IMR-90 (cell line): ENCODE data around the gene MUTYH. TPM values are rescaled to one million over a fixed set of nuclear protein-coding genes. Genes with fewer than 3 reads are reported as not detected.

ENCODE experiments used
- ATAC-seq: fragments of 200-7000 bp; cut with Tn5 transposase; 2 replicates; pipeline ENCODE4 v1.9.1; 2020; ENCODE audit warnings: low read depth, mild to moderate bottlenecking, moderate library complexity
- BruUV-seq: library from RNA; stranded (reverse); fragments of 400-500 nt; replicated peaks from 2 replicates; lab custom pipeline; 2021; lab: Mats Ljungman, UMichigan
- CTCF ChIA-PET: fragments of 300-600 bp; formaldehyde crosslinking; extraction: SDS; loops from one replicate; lab custom pipeline; 2021; ENCODE audit warnings: antibody characterized with exemption; lab: Yijun Ruan, JAX
- POLR2A ChIA-PET: fragments of 300-600 bp; sonication (Branson Sonifier 250); formaldehyde crosslinking; loops from one replicate; lab custom pipeline; 2022; ENCODE audit warnings: antibody characterized with exemption; ENCODE audit not compliant: unreplicated experiment; lab: Charles Lee
- DNase-seq: peaks from one replicate; pipeline ENCODE4 v3.0.0; 2013
- H2AFZ ChIP-seq: replicated peaks from 2 replicates; pipeline ENCODE3; 2013; ENCODE audit warnings: low read length, mild to moderate bottlenecking; ENCODE audit not compliant: poor library complexity
- H2AK5ac ChIP-seq: 2 replicates; pipeline ENCODE4 v1.6.1; 2013; ENCODE audit warnings: low read depth, low read length, inconsistent platforms
- H2AK9ac ChIP-seq: replicated peaks from 2 replicates; pipeline ENCODE3; 2013; ENCODE audit warnings: mild to moderate bottlenecking, low read depth, low read length, moderate library complexity; ENCODE audit not compliant: poor library complexity
- H2BK120ac ChIP-seq: 2 replicates; pipeline ENCODE4 v1.6.1; 2013; ENCODE audit warnings: low read depth, low read length, inconsistent platforms
- H2BK15ac ChIP-seq: 3 replicates; pipeline ENCODE4 v1.6.1; 2013; ENCODE audit warnings: low read depth, low read length, inconsistent platforms
- H2BK20ac ChIP-seq: 2 replicates; pipeline ENCODE4 v1.6.1; 2013; ENCODE audit warnings: low read depth, mild to moderate bottlenecking, inconsistent platforms, low read length, moderate library complexity
- H2BK5ac ChIP-seq: 2 replicates; pipeline ENCODE4 v1.6.1; 2013; ENCODE audit warnings: mild to moderate bottlenecking, low read depth, low read length, inconsistent platforms; ENCODE audit not compliant: poor library complexity, severe bottlenecking
- H3K14ac ChIP-seq: replicated peaks from 2 replicates; pipeline ENCODE4 v1.6.1; 2013; ENCODE audit warnings: low read depth, low read length, inconsistent platforms
- H3K18ac ChIP-seq: 2 replicates; pipeline ENCODE4 v1.6.1; 2013; ENCODE audit warnings: low read depth, low read length, control low read depth
- H3K23ac ChIP-seq: 2 replicates; pipeline ENCODE4 v1.6.1; 2013; ENCODE audit warnings: low read depth, low read length, inconsistent platforms
- H3K27ac ChIP-seq: 2 replicates; pipeline ENCODE4 v1.5.1; 2013; ENCODE audit warnings: mild to moderate bottlenecking, control low read depth, low read length; ENCODE audit not compliant: insufficient read depth
- H3K27me3 ChIP-seq: 2 replicates; pipeline ENCODE4 v1.6.1; 2013; ENCODE audit warnings: low read length; ENCODE audit not compliant: control insufficient read depth, insufficient read depth
- H3K36me3 ChIP-seq: 2 replicates; pipeline ENCODE4 v1.6.1; 2013; ENCODE audit warnings: low read length, mixed read lengths; ENCODE audit not compliant: control insufficient read depth, insufficient read depth
- H3K4ac ChIP-seq: 2 replicates; pipeline ENCODE4 v1.6.1; 2013; ENCODE audit warnings: low read depth, low read length, inconsistent platforms
- H3K4me1 ChIP-seq: 2 replicates; pipeline ENCODE4 v1.6.1; 2013; ENCODE audit warnings: low read length, mixed read lengths; ENCODE audit not compliant: control insufficient read depth, insufficient read depth
- H3K4me2 ChIP-seq: 2 replicates; pipeline ENCODE4 v1.6.1; 2013; ENCODE audit warnings: low read depth, mild to moderate bottlenecking, control low read depth, low read length, moderate library complexity
- H3K4me3 ChIP-seq: 2 replicates; pipeline ENCODE4 v1.5.1; 2013; ENCODE audit warnings: low read depth, mild to moderate bottlenecking, control low read depth, low read length, moderate library complexity; ENCODE audit not compliant: insufficient read depth
- H3K56ac ChIP-seq: 2 replicates; pipeline ENCODE4 v1.6.1; 2013; ENCODE audit warnings: low read length, inconsistent platforms; ENCODE audit not compliant: insufficient read depth; ENCODE audit errors: extremely low read depth
- H3K79me1 ChIP-seq, 2 experiments: 2 replicates each; pipeline ENCODE4 v1.6.1; 2013; ENCODE audit warnings: low read length in 2 of 2, inconsistent platforms in 1 of 2, low read depth in 1 of 2
- H3K9ac ChIP-seq: 2 replicates; pipeline ENCODE4 v1.6.1; 2013; ENCODE audit warnings: low read depth, low read length, control low read depth
- H3K9me1 ChIP-seq: 2 replicates; pipeline ENCODE4 v1.6.1; 2013; ENCODE audit warnings: low read length, inconsistent platforms; ENCODE audit not compliant: insufficient read depth
- H3K9me3 ChIP-seq: 2 replicates; pipeline ENCODE4 v1.6.1; 2013; ENCODE audit warnings: low read length; ENCODE audit not compliant: control insufficient read depth, insufficient read depth
- H4K20me1 ChIP-seq: 2 replicates; pipeline ENCODE4 v1.6.1; 2013; ENCODE audit warnings: low read length, inconsistent platforms; ENCODE audit not compliant: insufficient read depth
- H4K5ac ChIP-seq: 2 replicates; pipeline ENCODE4 v1.6.1; 2013; ENCODE audit warnings: mild to moderate bottlenecking, low read depth, low read length, control low read depth
- H4K8ac ChIP-seq, 2 experiments: 2 replicates each; pipeline ENCODE4 v1.6.1; 2013; ENCODE audit warnings: low read depth in 2 of 2, low read length in 2 of 2, control low read depth in 1 of 2, inconsistent platforms in 1 of 2
- H4K91ac ChIP-seq: 2 replicates; pipeline ENCODE4 v1.6.1; 2013; ENCODE audit warnings: low read depth, low read length, inconsistent platforms; ENCODE audit not compliant: insufficient read depth
- BHLHE40 ChIP-seq: fragments of 150-350 bp; IDR thresholded peaks from 2 replicates; pipeline ENCODE4 v1.6.1; 2016; ENCODE audit warnings: mild to moderate bottlenecking, low read depth, low read length
- CEBPB ChIP-seq: IDR thresholded peaks from 2 replicates; pipeline ENCODE4 v1.6.1; 2012; ENCODE audit warnings: low read depth, low read length, improper control_type of control experiment
- CHD1 ChIP-seq: IDR thresholded peaks from 2 replicates; pipeline ENCODE4 v1.6.1; 2012; ENCODE audit warnings: low read depth, low read length, improper control_type of control experiment
- CTCF ChIP-seq: conservative IDR thresholded peaks from 2 replicates; pipeline ENCODE4 v1.5.1; 2012; ENCODE audit warnings: mild to moderate bottlenecking, low read depth, low read length, improper control_type of control experiment
- ELK1 ChIP-seq: fragments of 150-350 bp; IDR thresholded peaks from 2 replicates; pipeline ENCODE4 v1.6.1; 2016; ENCODE audit warnings: low read depth, mild to moderate bottlenecking, low read length, moderate library complexity, borderline replicate concordance
- FOS ChIP-seq: fragments of 150-350 bp; IDR thresholded peaks from 2 replicates; pipeline ENCODE4 v1.6.1; 2016; ENCODE audit warnings: low read depth, low read length
- MAFK ChIP-seq: IDR thresholded peaks from 2 replicates; pipeline ENCODE4 v1.6.1; 2012; ENCODE audit warnings: low read depth, low read length, improper control_type of control experiment
- MAZ ChIP-seq: IDR thresholded peaks from 2 replicates; pipeline ENCODE4 v1.6.1; 2012; ENCODE audit warnings: low read depth, mild to moderate bottlenecking, low read length, improper control_type of control experiment, moderate library complexity, borderline replicate concordance
- MXI1 ChIP-seq: IDR thresholded peaks from 2 replicates; pipeline ENCODE4 v1.6.1; 2012; ENCODE audit warnings: low read depth, mild to moderate bottlenecking, low read length, moderate library complexity, borderline replicate concordance
- NFE2L2 ChIP-seq: fragments of 150-350 bp; IDR thresholded peaks from 2 replicates; pipeline ENCODE4 v1.6.1; 2016; ENCODE audit warnings: low read depth, mild to moderate bottlenecking, low read length
- POLR2A ChIP-seq: IDR thresholded peaks from 2 replicates; pipeline ENCODE4 v1.6.1; 2012; ENCODE audit warnings: mild to moderate bottlenecking, low read depth, low read length
- RAD21 ChIP-seq: IDR thresholded peaks from 2 replicates; pipeline ENCODE4 v1.6.1; 2012; ENCODE audit warnings: low read length, improper control_type of control experiment
- RCOR1 ChIP-seq: IDR thresholded peaks from 2 replicates; pipeline ENCODE4 v1.6.1; 2012; ENCODE audit warnings: mild to moderate bottlenecking, low read length, improper control_type of control experiment; ENCODE audit not compliant: insufficient replicate concordance
- RFX5 ChIP-seq: IDR thresholded peaks from 2 replicates; pipeline ENCODE4 v1.8.0; 2012; ENCODE audit warnings: low read depth, mild to moderate bottlenecking, low read length, moderate library complexity
- SMC3 ChIP-seq: fragments of 150-350 bp; IDR thresholded peaks from 2 replicates; pipeline ENCODE4 v1.6.1; 2016; ENCODE audit warnings: low read depth, mild to moderate bottlenecking, antibody characterized with exemption, low read length, moderate library complexity
- WGBS, 2 experiments: methylation state at CpG; one replicate each; pipeline versions ENCODE4 v1.1.5 to v1.1.7; 2013; ENCODE audit warnings: missing lambda C conversion rate in 2 of 2; ENCODE audit not compliant: insufficient read length in 1 of 2; ENCODE audit errors: extremely low coverage in 2 of 2; 5-methylcytosine and 5-hydroxymethylcytosine counted together
- dilution Hi-C: fragments of 300-500 bp; cut with HindIII; formaldehyde crosslinking; loops from one replicate; pipeline ENCODE4 v1.14.3; 2018; ENCODE audit warnings: low sequenced_read_pairs; ENCODE audit not compliant: unreplicated experiment
- in situ Hi-C: fragments of 300-500 bp; cut with MboI; formaldehyde crosslinking; loops from 3 replicates; pipeline ENCODE4 v1.14.3; 2019; ENCODE audit warnings: low sequenced_read_pairs, inconsistent platforms, mixed read lengths
- intact Hi-C: fragments of 100-400 bp; cut with micrococcal nuclease; formaldehyde crosslinking; loops from 2 replicates; pipeline ENCODE4 v1.10.0; 2022
- polyA plus RNA-seq, 3 experiments: library from polyadenylated mRNA; depleted of rRNA; stranded (reverse); fragments of >200 nt; gene quantifications; 2 replicates each; pipeline ENCODE4 v1.2.3, GENCODE V29; 2012; ENCODE audit warnings: low replicate concordance in 1 of 3
- total RNA-seq: library from RNA; depleted of rRNA; stranded (reverse); fragments of >200 nt; gene quantifications from 2 replicates; pipeline ENCODE4 v1.2.3, GENCODE V29; 2012
- TF ChIP-seq, protein P1 (sequence below): fragments of 150-350 bp; IDR thresholded peaks from 2 replicates; pipeline ENCODE4 v1.6.1; 2017; ENCODE audit warnings: mild to moderate bottlenecking, antibody characterized with exemption, low read length, low read depth

The MUTYH gene
- total and polyA plus RNA-seq, 2 of the 4 experiments (the other 2 are of a cell fraction): 9.1 to 14.6 TPM

GRCh38 chr1:45332346-45332720 lies 7.9 kb downstream of the MUTYH start:
- no TSS peak for BruUV-seq
- Histone ChIP-seq H2BK5ac (no peak overlapping the region), H3K27ac (no peak overlapping the region), H3K36me3 (peaks cover 17% of the 10 kb centered on the region), H3K56ac (no peak overlapping the region), H2AFZ (no peak overlapping the region), H3K27me3 (no peaks in the 10 kb centered on the region), H3K14ac (no peak overlapping the region), H2BK20ac (no peak overlapping the region), H3K4me2 (no peak overlapping the region), H3K9me3 (no peaks in the 10 kb centered on the region), H2AK5ac (no peak overlapping the region), H4K91ac (no peak overlapping the region), H2AK9ac (no peak overlapping the region), H3K9ac (no peak overlapping the region), H3K23ac (no peak overlapping the region), H2BK120ac (no peak overlapping the region), H4K20me1 (no peaks in the 10 kb centered on the region; the same call in 1 of the 2 replicates), H3K4me1 (no peaks in the 10 kb centered on the region), H3K79me1 (peaks cover 0 to 3% of the 10 kb centered on the region in 2 experiments; a peak in 1 of 4 replicates), H4K5ac (no peak overlapping the region), H3K4me3 (no peak overlapping the region), H2BK15ac (no peak overlapping the region), H3K9me1 (peaks cover 6% of the 10 kb centered on the region), H3K4ac (no peak overlapping the region), H3K18ac (no peak overlapping the region), H4K8ac (no peak overlapping the region)
- WGBS, 2 experiments: 100% methylated on average over 2 of the region's 10 CpGs; no CpG with 5 or more reads in 1 of the 2 experiments
- dilution Hi-C loops: no loop called here
- DNase-seq (no peak), ATAC-seq (no peak)
- CTCF ChIA-PET: no interaction called here
- TF ChIP-seq CHD1: no peak
- TF ChIP-seq SMC3: no peak
- TF ChIP-seq POLR2A: no peak
- no peak for TF ChIP-seq CEBPB
- TF ChIP-seq CTCF: no peak
- no peak for TF ChIP-seq NFE2L2
- TF ChIP-seq BHLHE40: no peak
- TF ChIP-seq MXI1: no peak
- TF ChIP-seq ELK1: no peak
- TF ChIP-seq, protein P1, sequence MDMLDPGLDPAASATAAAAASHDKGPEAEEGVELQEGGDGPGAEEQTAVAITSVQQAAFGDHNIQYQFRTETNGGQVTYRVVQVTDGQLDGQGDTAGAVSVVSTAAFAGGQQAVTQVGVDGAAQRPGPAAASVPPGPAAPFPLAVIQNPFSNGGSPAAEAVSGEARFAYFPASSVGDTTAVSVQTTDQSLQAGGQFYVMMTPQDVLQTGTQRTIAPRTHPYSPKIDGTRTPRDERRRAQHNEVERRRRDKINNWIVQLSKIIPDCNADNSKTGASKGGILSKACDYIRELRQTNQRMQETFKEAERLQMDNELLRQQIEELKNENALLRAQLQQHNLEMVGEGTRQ: no peak
- TF ChIP-seq FOS: no peak
- no peak for TF ChIP-seq MAZ
- no peak for TF ChIP-seq RAD21
- TF ChIP-seq RFX5: no peak
- no peak for TF ChIP-seq RCOR1
- no peak for TF ChIP-seq MAFK
- in situ Hi-C loops: no loop called here
- POLR2A ChIA-PET: no interaction called here
- intact Hi-C loops: no loop called here
